Thyroid gland (tissue), 4 donors: ENCODE data around the gene NPC1. TPM values are rescaled to one million over a fixed set of nuclear protein-coding genes. Genes with fewer than 3 reads are reported as not detected.

Experiments
- DNase-seq, 2 donors: peaks; one replicate each; pipeline ENCODE4 v3.0.0-alpha.2; 2019
- H3K27ac ChIP-seq, 3 donors: fragments of 200-600 bp; sonication (generic); 1 replicate in 2 of 3; 2 replicates in 1 of 3; pipeline ENCODE4 v1.5.1; 2016 to 2019; ENCODE audit warnings: mild to moderate bottlenecking in 1 of 3, moderate library complexity in 1 of 3
- H3K27me3 ChIP-seq: fragments of 200-600 bp; sonication (generic); one replicate; pipeline ENCODE4 v1.5.1; 2019
- H3K36me3 ChIP-seq, 2 donors: fragments of 200-600 bp; sonication (generic); one replicate each; pipeline ENCODE4 v1.5.1; 2016 to 2019
- H3K4me1 ChIP-seq, 2 donors: fragments of 200-600 bp; sonication (generic); one replicate each; pipeline ENCODE4 v1.5.1; 2017 to 2019
- H3K4me3 ChIP-seq, 3 donors: fragments of 200-600 bp; sonication (generic); replicated peaks in 1 of 3; 1 replicate in 2 of 3; 2 replicates in 1 of 3; pipeline ENCODE4 v1.5.1; 2016; ENCODE audit warnings: mild to moderate bottlenecking in 1 of 3
- H3K9me3 ChIP-seq: fragments of 200-600 bp; sonication (generic); one replicate; pipeline ENCODE4 v1.5.1; 2017
- POLR2A ChIP-seq, 2 donors: fragments of 450-650 bp; IDR thresholded peaks; one replicate each; pipeline ENCODE4 v1.6.1; 2017; ENCODE audit warnings: antibody characterized with exemption in 2 of 2, mild to moderate bottlenecking in 2 of 2, moderate library complexity in 1 of 2
- WGBS, 2 donors: methylation state at CpG; one replicate each; pipeline ENCODE4 v1.1.5; 2017; 5-methylcytosine and 5-hydroxymethylcytosine counted together
- intact Hi-C: fragments of 100-400 bp; cut with DNase I; formaldehyde crosslinking; loops from one replicate; pipeline ENCODE4 v1.15.1; 2023
- total RNA-seq, 4 donors: library from RNA; depleted of rRNA; stranded (reverse); fragments of >200 nt; gene quantifications; one replicate each; pipeline ENCODE4 v1.2.3, GENCODE V29; 2016
- TF ChIP-seq, protein P1 (sequence below), 6 experiments: fragments of 200-600 bp in 3 of 6; fragments of 450-650 bp in 3 of 6; sonication (generic) in 3 of 6; IDR thresholded peaks; one replicate each; pipeline ENCODE4 v1.5.1; 2016 to 2019; ENCODE audit warnings: antibody characterized with exemption in 6 of 6, mild to moderate bottlenecking in 2 of 6, inconsistent platforms in 1 of 6, moderate library complexity in 1 of 6

NPC1 gene
- total RNA-seq, 4 donors from 2014 or later = 32.8 to 68.6 (median 42.0) TPM

DNA sequence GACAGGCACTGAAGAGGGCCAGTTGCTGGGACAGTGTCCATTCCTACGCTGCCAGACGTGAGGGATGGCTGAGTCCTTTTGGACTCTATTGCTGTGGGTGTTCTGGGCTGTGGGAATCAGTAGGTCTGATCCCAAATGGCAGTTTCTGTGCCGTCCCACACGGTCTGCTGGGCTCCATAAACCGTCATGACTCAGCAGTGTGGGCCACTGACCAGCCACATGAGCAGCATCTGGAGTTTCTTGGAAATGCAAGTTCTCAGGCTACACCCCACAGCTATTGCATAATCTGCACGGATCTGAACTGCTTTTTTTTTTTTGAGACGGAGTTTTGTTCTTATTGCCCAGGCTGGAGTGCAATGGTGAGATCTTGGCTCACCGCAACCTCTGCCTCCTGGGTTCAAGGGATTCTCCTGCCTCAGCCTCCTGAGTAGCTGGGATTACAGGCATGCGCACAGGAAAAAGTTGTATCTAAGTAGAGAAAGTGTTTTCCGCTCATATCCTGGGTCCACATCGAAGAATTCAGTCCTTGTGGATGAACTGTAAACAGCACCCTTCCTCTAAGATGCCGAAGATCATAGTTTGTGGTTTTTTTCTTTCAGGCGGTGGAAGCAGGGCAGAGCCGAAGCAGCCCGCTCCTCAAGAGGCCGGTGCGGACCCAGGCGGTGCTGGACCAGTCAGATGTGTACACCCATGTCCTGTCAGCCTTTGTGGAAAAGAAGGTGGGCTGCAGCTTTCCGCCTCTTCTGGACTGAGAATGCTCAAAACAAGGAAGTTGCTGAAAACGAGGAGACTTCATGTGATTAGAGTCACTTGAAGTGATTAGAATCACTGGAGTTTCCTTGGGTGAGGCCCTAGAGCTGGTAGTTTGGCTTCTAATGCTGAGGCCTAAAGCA, 57.5 kb downstream of the NPC1 start:
- DNase-seq = no peak
- intact Hi-C loops = no loop called here
- Histone ChIP-seq H3K4me1 (no peaks in the 10 kb centered on the region), H3K9me3 (no peaks in the 10 kb centered on the region), H3K27ac (no peak overlapping the region), H3K27me3 (no peaks in the 10 kb centered on the region), H3K4me3 (no peak overlapping the region), H3K36me3 (peaks cover 66 to 82% of the 10 kb centered on the region in 2 donors)
- TF ChIP-seq POLR2A (IDR thresholded peaks at IDR 0.05) = no peak
- TF ChIP-seq, protein P1, sequence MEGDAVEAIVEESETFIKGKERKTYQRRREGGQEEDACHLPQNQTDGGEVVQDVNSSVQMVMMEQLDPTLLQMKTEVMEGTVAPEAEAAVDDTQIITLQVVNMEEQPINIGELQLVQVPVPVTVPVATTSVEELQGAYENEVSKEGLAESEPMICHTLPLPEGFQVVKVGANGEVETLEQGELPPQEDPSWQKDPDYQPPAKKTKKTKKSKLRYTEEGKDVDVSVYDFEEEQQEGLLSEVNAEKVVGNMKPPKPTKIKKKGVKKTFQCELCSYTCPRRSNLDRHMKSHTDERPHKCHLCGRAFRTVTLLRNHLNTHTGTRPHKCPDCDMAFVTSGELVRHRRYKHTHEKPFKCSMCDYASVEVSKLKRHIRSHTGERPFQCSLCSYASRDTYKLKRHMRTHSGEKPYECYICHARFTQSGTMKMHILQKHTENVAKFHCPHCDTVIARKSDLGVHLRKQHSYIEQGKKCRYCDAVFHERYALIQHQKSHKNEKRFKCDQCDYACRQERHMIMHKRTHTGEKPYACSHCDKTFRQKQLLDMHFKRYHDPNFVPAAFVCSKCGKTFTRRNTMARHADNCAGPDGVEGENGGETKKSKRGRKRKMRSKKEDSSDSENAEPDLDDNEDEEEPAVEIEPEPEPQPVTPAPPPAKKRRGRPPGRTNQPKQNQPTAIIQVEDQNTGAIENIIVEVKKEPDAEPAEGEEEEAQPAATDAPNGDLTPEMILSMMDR (IDR thresholded peaks at IDR 0.05) = no peak
- 89 to 95% methylated on average over 20 of the region's 20 CpGs for WGBS, 2 donors

DNA sequence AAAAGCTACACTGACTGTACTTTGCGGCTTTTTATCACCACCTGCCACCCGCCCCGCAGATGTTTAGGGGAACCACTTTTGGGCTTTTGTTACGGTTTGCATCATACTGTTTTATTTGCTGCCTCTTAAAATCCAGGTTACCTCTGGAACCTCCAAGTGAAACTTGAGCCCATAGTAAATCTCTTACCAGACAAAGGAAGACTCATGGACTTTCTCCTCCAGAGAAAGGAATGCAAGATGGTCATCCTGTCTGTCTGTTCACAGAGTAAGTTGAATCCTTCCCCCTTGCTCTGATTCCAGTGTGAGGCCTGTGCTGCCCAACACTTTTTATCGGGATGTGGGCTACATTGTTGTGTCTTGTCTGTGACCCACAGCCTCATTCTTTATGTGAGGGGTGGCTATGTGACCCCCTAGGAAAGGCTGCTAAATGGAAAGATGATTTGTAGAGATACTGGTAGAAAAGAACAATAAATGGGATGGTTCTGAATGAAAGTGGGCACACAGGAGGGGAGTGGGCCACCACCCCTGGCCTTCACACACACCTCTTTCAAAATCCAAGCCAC, 59.7 kb downstream of the NPC1 start:
- intact Hi-C loops = no loop called here
- no peak for DNase-seq
- TF ChIP-seq, protein P1 (IDR thresholded peaks at IDR 0.05) = no peak
- TF ChIP-seq POLR2A (IDR thresholded peaks at IDR 0.05) = no peak
- H3K36me3 ChIP-seq = peaks cover 65 to 79% of the 10 kb centered on the region in 2 donors
- WGBS, 2 donors = 92 to 95% methylated on average over 5 of the region's 5 CpGs
- no peak overlapping the region for H3K4me3 ChIP-seq
- no peaks in the 10 kb centered on the region for H3K27me3 ChIP-seq
- H3K4me1 ChIP-seq = no peaks in the 10 kb centered on the region
- no peaks in the 10 kb centered on the region for H3K9me3 ChIP-seq
- H3K27ac ChIP-seq = no peak overlapping the region

DNA sequence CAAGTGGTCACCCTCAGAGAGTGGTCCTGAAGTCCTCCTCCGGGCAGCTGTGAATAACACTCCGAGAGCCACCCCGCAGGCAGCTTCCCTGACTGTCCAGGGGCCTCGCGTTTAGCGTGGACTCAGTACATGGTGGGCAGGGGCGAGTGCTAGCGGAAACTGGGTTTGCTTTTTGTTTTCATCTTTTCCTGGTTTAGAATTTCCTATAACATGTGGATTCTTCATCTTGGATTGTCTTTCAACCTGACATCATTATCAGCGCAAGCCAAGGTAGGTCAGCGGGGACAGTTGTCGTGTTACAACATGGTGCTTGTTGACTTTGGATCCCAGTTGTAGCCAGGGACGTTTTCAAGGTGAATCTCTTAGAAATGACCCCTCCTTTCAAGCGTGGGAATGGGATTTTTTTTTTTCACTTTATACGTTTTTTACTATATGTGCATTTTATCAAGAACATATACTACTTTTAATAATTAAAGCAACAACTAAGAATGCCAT, 62.0 kb downstream of the NPC1 start:
- Histone ChIP-seq H3K4me1 (no peaks in the 10 kb centered on the region), H3K36me3 (peaks cover 63 to 80% of the 10 kb centered on the region in 2 donors), H3K9me3 (no peaks in the 10 kb centered on the region), H3K4me3 (no peak overlapping the region), H3K27ac (no peak overlapping the region), H3K27me3 (no peaks in the 10 kb centered on the region)
- WGBS, 2 donors = 94 to 96% methylated on average over 14 of the region's 14 CpGs
- DNase-seq = no peak
- intact Hi-C loops = no loop called here
- TF ChIP-seq, protein P1 (IDR thresholded peaks at IDR 0.05) = no peak
- no peak for TF ChIP-seq POLR2A (IDR thresholded peaks at IDR 0.05)

DNA sequence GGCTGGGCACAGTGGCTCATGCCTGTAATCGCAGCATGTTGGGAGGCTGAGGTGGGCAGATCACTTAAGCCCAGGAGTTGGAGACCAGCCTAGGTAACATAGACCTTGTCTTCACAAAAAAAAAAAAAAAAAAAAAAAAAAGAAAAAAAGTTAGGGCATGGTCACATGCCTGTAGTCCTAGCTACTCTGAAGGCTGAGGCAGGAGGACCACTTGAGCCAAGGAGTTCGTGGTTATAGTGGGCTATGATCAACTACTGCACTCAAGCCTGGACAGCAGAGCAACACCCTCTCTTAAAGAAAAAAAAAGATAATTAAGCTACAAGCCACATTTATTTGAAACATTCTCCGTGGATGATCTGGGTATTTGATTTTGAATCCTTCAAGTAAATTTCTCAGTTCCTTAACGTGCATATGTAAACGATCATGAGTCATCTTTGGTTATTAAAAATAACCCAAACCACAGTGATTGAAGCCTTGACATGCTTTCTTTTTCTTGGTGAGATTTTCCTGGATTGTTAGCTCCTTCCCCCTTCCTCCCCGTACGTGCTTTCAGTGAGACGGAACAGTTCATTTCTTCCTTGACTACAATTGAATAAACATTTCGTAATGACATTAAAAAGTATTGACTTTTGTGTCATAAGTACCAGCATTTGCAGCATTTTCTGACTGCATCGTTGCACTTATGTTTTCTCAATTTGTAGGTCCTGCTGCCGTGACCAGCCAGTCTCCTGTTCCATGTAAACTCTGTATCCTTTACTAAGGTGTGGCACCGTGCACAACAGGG, 62.7 kb downstream of the NPC1 start:
- no peak overlapping the region for H3K27ac ChIP-seq
- no peak overlapping the region for H3K4me3 ChIP-seq
- H3K27me3 ChIP-seq = no peaks in the 10 kb centered on the region
- DNase-seq = no peak
- H3K4me1 ChIP-seq = no peaks in the 10 kb centered on the region
- intact Hi-C loops = no loop called here
- TF ChIP-seq, protein P1 (IDR thresholded peaks at IDR 0.05) = no peak
- H3K9me3 ChIP-seq = no peaks in the 10 kb centered on the region
- 88 to 90% methylated on average over 12 of the region's 12 CpGs for WGBS, 2 donors
- peaks cover 63 to 80% of the 10 kb centered on the region in 2 donors for H3K36me3 ChIP-seq
